NOMO-1 (cell line): ENCODE measurements around the gene CDK19.
A peak's percentile ranks its signal among the peaks of the same experiment; 100 is the strongest.
"Not testable (repeated sequence)": the region's sequence is repeated elsewhere in the genome, so short reads cannot be mapped to it uniquely, and the experiment has no call there.

Experiments
- DNase-seq, 2 experiments: peaks; one replicate each; lab custom pipeline; 2025; ENCODE audit not compliant: unreplicated experiment in 2 of 2; lab: John Stamatoyannopoulos, UW

The CDK19 gene

GRCh38 chr6:110760589-110760988 lies 54.7 kb downstream of the CDK19 start:
- no peak for DNase-seq

DNA sequence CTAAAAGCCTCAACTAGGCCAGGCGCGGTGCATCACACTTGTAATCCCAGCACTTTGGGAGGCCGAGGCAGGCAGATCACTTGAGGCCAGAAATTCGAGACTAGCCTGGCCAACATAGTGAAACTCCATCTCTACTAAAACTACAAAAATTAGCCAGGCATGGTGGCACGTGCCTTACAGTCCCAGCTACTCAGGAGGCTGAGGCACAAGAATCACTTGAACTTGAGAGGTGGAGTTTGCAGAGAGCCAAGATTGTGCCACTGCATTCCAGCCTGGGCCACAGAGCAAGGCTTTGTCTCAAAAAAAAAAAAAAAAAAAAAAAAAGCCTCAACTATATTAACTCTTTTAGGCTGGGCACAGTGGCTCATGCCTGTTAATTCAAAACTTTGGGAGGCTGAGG lies 55.2 kb downstream of the CDK19 start:
- DNase-seq, result not testable (repeated sequence)

- DNase-seq, result no peak
Observed at GRCh38 chr6:110757926-110758325, 57.3 kb downstream of the CDK19 start.

GRCh38 chr6:110756817-110757216 lies 58.5 kb downstream of the CDK19 start:
- DNase-seq, result peak in 1 of 2 experiments; percentile 36

- no peak for DNase-seq
Observed at GRCh38 chr6:110755411-110755834, 59.8 kb downstream of the CDK19 start.

GRCh38 chr6:110753936-110754668 lies 61.2 kb downstream of the CDK19 start:
- DNase-seq, result not testable (repeated sequence)

DNA sequence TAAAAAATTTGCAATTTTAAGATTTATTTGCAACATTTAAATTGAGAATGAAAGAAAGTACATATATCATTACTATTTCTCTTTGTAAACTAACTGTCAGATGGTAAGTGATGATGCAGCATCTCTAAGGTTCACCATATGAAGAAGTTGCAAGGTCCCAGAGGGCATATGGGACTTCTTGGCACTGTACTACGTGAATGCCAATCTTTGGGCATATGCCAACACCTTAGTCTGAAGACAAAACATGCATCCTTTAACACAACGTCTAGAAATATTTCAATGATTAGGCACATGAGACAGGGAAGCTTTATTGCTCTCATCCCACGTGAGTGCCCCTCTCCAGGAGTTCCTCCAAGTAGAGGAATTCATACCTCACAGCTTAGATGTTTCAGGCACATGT lies 66.8 kb downstream of the CDK19 start:
- DNase-seq, result no peak

DNA sequence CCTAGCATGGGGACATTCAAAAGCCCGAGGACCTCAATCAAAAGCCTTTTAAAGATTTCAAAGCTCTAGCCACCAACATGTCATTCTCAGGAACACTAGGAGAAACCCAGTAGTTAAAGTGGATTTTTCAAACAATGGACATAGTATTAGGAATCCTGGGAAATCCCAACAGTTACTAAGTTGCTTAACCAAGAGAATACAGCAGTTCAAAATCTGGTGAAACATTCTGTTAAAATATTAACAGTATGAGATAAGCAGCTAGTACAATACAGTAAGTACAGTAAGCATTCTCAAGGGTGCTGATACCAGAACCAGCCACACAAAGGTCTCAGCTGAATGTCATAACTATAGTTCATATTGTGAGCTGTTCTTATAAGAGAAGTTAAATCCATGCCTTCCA lies 68.6 kb downstream of the CDK19 start:
- no peak for DNase-seq

DNA sequence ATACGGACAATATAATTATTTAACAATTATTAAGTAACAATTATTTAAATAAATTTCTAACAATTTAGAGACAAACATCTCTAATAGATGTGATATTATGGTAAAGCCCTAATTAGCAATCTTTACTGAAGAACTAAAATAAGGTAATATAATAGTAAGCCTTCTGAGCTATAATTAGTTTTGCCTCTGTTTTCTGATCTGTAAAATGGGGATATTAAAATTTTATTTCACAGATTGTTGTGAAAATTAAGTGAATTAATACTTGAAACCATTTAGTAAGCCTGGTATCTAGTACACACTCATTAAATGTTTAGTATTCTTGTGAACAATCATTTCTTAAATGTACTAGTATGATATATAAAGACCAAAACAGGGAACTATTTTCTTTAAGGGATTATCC lies 70.3 kb downstream of the CDK19 start:
- DNase-seq, result no peak

DNA sequence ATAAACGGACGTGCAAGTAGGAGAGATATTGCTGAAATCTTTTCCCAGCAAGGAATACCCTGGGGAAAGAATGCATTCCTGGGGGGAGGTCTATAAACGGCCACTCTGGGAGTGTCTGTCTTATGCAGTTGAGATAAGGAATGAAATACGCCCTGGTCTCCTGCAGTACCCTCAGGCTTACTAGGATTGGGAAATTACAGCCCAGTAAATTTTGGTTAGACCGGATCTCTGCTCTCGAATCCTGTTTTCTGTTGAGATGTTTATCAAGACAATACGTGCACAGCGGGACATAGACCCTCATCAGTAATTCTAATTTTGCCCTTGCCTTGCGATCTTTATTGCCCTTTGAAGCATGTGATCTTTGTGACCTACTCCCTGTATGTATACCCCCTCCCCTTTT lies 72.7 kb downstream of the CDK19 start:
- not testable (repeated sequence) for DNase-seq

DNA sequence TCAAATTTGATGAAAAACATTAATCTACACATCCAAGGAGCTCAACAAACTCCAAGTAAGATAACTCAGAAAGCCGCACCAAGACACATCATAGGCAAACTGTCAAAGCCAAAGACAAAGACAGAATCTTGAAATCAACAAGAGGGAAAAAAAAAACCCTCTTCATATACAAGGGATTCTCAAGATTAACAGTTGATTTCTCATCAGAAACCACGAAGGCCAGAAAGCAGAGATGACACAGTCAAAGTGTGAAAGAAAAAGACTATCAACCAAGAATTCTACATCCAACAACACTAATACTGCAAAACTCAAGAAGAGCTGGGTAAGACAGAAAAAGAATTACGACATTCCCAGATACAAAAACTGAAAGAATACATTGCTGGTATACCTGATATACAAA lies 73.8 kb downstream of the CDK19 start:
- DNase-seq, result no peak

- peak; percentile 83 to 94 for DNase-seq
Observed at GRCh38 chr6:110738899-110739365, 76.3 kb downstream of the CDK19 start.

DNA sequence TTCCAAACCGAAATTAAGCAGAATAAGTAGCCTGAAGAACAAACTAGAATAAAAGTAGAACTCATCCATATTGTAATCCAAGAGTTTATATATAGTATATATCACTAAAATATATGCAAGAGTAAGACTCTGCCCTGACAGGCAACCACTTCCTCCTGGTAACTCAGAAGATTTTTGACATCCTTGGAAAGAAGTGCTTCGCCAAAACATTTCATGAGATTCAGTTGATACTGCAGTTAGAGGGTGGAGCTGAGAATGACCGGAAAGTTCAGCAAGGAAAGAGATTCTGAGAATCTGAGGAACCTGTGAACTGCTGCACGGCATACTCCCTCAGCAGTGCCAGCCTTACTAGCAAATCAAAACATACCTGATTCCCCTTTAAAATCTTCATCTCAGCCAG lies 79.6 kb downstream of the CDK19 start:
- no peak for DNase-seq

DNA sequence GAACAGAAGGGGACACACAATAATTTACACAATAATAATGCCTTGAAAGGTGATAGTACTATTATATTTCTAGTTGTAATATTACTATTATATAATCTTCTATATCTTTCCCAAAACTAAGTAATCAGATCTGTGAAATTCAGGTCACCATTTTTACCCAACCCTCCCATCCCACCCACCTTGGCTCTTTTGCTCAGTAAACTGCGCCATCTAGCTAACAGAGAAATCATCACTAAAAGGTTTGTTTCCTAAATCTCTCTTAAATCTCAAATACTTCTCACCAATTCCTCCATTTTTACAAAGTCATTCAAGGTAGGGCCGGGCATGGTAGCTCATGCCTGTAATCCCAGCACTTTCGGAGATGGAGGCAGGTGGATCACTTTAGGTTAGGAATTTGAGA lies 83.4 kb downstream of the CDK19 start:
- no peak for DNase-seq

DNA sequence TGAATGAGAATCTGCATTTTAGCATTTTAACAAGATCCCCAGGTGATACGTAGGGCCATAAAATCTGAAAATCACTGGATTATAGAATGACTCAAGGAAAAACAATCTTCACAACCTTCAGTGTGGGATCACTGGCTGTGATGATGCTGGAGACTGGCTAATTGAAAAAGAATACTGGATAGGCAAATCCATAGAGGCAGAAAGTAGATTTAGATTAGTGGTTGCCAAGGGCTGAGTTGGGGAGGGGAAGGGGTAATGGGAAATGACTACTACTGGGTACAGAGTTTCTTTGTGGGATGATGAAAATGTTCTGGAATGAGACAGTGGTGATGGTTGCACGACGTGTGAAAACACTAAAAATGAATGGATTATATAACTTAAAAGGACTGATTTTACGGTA lies 84.1 kb downstream of the CDK19 start:
- no peak for DNase-seq

- DNase-seq, result no peak
Observed at GRCh38 chr6:110728501-110728900, 86.8 kb downstream of the CDK19 start.

DNA sequence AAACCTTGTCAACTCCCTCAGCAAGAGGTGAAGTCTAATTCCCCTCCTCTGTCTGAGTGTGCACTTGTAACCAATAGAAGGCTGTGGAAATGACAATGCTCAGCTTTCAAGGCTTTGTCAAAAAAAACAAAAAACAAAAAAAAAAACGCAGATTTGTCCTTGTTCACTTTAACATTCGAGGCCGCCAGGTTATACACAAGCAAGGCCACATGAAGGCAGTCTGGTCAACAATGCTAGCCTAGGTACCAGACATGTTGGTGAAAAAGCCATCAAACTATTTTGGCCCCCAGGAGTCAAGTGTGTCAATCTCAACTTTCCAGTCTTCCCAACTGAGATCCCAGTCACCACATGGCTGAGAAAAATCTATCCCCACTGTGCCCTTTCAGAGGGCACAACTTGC lies 92.3 kb downstream of the CDK19 start:
- DNase-seq, result no peak

DNA sequence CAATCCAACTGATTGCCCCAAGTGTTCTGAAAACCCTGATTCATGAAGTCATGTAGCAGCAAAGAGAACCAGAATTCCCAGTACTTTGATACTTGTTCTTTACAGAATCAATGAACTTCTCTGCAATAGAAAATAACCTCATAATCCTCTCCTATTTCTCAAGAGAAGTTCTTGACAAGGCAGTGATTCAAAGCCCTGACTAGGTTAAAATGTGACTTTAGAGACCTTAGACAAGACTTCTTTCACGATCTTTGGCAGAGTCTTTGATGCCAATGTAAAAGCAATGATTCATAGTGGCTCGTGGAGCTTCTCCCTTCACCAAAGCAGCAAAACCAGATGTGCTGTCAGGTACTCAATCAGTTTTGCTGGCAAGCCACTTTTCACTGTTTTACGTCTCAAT lies 95.2 kb downstream of the CDK19 start:
- no peak for DNase-seq

GRCh38 chr6:110719601-110720000 lies 95.7 kb downstream of the CDK19 start:
- not testable (repeated sequence) for DNase-seq

DNA sequence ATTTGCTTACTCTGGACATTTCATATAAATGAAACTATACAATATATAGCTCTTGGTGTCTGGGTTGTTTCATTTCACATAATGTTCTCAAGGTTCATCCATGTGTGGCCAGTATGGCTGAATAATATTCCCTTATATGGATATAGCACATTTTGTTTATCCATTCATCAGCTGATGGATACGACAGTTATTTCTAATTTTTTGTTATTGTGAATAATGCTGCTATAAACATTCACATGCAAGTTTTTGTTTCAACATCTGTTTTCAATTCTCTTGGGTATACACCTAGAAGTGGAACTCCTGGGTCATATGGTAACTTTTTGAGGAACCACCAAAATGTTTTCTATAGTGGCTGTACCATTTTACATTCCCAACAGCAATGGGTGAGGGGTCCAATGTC lies 101.1 kb downstream of the CDK19 start:
- no peak for DNase-seq

- no peak for DNase-seq
Observed at GRCh38 chr6:110712238-110712637, 103.0 kb downstream of the CDK19 start.

GRCh38 chr6:110710115-110710514 lies 105.2 kb downstream of the CDK19 start:
- no peak for DNase-seq
